ENCODE results near the gene GLIPR2. TPM values are rescaled to one million over a fixed set of nuclear protein-coding genes. Genes with fewer than 3 reads are reported as not detected.

The GLIPR2 gene
- total and polyA plus RNA-seq, 2 donors (not counting 3 experiments of a cell fraction or from before 2014, with no cell fraction given) = 22.0 to 42.4 TPM

GRCh38 chr9:36144309-36145232 lies 8.0 kb downstream of the GLIPR2 start:
- Histone ChIP-seq H3K4me3 (replicated peaks in 1 of 3; ENCODE audit: insufficient read depth in 1 of 3, low read depth in 1 of 3, low read length in 3 of 3) (no peak overlapping the region), H3K9me1 (replicated peaks; ENCODE audit: control insufficient read depth, extremely low read depth, insufficient read depth, low read length) (no peaks in the 10 kb centered on the region), H3K4me1 (ENCODE audit: control insufficient read depth, extremely low read depth, insufficient read depth, low read length) (peaks cover 14% of the 10 kb centered on the region), H3K9me3 (replicated peaks; ENCODE audit: control insufficient read depth, insufficient read depth, low read length) (no peaks in the 10 kb centered on the region), H3K36me3 (ENCODE audit: control insufficient read depth in 2 of 2, extremely low read depth in 1 of 2, insufficient read depth in 2 of 2, low read length in 2 of 2) (no peaks in the 10 kb centered on the region), H3K27me3 (ENCODE audit: control insufficient read depth in 2 of 2, insufficient read depth in 2 of 2, low read length in 2 of 2) (no peaks in the 10 kb centered on the region), H3K79me2 (ENCODE audit: control insufficient read depth, insufficient read depth, low read length) (no peaks in the 10 kb centered on the region), H3K9ac (replicated peaks; ENCODE audit: extremely low read depth, insufficient read depth, low read length) (no peak overlapping the region), H2AFZ (ENCODE audit: low read depth, low read length) (no peak overlapping the region), H3K4me2 (ENCODE audit: insufficient read depth, low read length) (no peak overlapping the region), H3K27ac (ENCODE audit: insufficient read depth, low read depth, low read length) (no peak overlapping the region), H4K20me1 (replicated peaks; ENCODE audit: control insufficient read depth, extremely low read depth, insufficient read depth, low read length) (no peaks in the 10 kb centered on the region)
- intact Hi-C loops (cut with micrococcal nuclease) = no loop called here
- dilution Hi-C loops (cut with MboI; ENCODE audit: extremely low pct_ligation_motif_present, low sequenced_read_pairs) = no loop called here
- no peak for DNase-seq (ENCODE audit: low read depth, low spot score)
- ChIA-PET CTCF (no interaction called here), POLR2A (no interaction called here)
- no TSS peak for BruUV-seq (replicated peaks)
- FAIRE-seq = no peak
- TF ChIP-seq EZH2 (IDR thresholded peaks at IDR 0.05; ENCODE audit: borderline replicate concordance, low read depth, low read length, severe bottlenecking) (no peak), FOS (IDR thresholded peaks at IDR 0.05; ENCODE audit: borderline replicate concordance, insufficient read depth, low read length) (no peak), JUN (IDR thresholded peaks at IDR 0.05; ENCODE audit: borderline replicate concordance, insufficient read depth, insufficient read length, low read depth) (no peak), GATA2 (IDR thresholded peaks at IDR 0.05; ENCODE audit: insufficient read depth, insufficient read length, low read depth, low read length) (no peak), POLR2AphosphoS5 (IDR thresholded peaks at IDR 0.05; ENCODE audit: insufficient read depth, low read depth, low read length) (no peak), MYC (IDR thresholded peaks at IDR 0.05; ENCODE audit: low read depth, low read length) (no peak), POLR2A (IDR thresholded peaks at IDR 0.05; ENCODE audit: low read depth, low read length) (no peak)
- TF ChIP-seq, protein P1, sequence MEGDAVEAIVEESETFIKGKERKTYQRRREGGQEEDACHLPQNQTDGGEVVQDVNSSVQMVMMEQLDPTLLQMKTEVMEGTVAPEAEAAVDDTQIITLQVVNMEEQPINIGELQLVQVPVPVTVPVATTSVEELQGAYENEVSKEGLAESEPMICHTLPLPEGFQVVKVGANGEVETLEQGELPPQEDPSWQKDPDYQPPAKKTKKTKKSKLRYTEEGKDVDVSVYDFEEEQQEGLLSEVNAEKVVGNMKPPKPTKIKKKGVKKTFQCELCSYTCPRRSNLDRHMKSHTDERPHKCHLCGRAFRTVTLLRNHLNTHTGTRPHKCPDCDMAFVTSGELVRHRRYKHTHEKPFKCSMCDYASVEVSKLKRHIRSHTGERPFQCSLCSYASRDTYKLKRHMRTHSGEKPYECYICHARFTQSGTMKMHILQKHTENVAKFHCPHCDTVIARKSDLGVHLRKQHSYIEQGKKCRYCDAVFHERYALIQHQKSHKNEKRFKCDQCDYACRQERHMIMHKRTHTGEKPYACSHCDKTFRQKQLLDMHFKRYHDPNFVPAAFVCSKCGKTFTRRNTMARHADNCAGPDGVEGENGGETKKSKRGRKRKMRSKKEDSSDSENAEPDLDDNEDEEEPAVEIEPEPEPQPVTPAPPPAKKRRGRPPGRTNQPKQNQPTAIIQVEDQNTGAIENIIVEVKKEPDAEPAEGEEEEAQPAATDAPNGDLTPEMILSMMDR (IDR thresholded peaks at IDR 0.05; ENCODE audit: extremely low read depth in 1 of 2, insufficient read depth in 1 of 2, low read depth in 1 of 2, low read length in 2 of 2) = no peak
- TF ChIP-seq, protein P2, sequence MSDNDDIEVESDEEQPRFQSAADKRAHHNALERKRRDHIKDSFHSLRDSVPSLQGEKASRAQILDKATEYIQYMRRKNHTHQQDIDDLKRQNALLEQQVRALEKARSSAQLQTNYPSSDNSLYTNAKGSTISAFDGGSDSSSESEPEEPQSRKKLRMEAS (IDR thresholded peaks at IDR 0.05; ENCODE audit: insufficient read depth, insufficient read length) = no peak
